Activated naive CD4-positive, alpha-beta T cell treated with anti-CD3 and anti-CD28 coated beads, Interleukin-2, amount 50 U/mL, for 16 hours (primary cell): ENCODE data around the gene CCDC30.

Source experiments
- DNase-seq: peaks from one replicate; pipeline ENCODE4 v3.0.0-alpha.2; 2020

CCDC30 gene

GRCh38 chr1:42700006-42700405 lies 236.9 kb downstream of the CCDC30 start:
- no peak for DNase-seq

- no peak for DNase-seq
Observed at GRCh38 chr1:42703888-42704464, 240.9 kb downstream of the CCDC30 start.
